ENCODE measurements around the gene COG3.

COG3 gene

GRCh38 chr13:45448965-45449559 lies 15.7 kb upstream of the COG3 start:
- no peak for DNase-seq (ENCODE audit: low read depth)
- H3K4me3 ChIP-seq (ENCODE audit: low read depth, low read length): no peak overlapping the region
- no peak for TF ChIP-seq CTCF (IDR thresholded peaks at IDR 0.05; ENCODE audit: control insufficient read depth, extremely low read depth, insufficient read depth)

- DNase-seq (ENCODE audit: low read depth): no peak
- no peak for TF ChIP-seq CTCF (IDR thresholded peaks at IDR 0.05; ENCODE audit: control insufficient read depth, extremely low read depth, insufficient read depth)
- no peak overlapping the region for H3K4me3 ChIP-seq (ENCODE audit: low read depth, low read length)
Measured at GRCh38 chr13:45451282-45451681, 13.5 kb upstream of the COG3 start.

GRCh38 chr13:45454204-45454603 lies 10.5 kb upstream of the COG3 start:
- TF ChIP-seq CTCF (IDR thresholded peaks at IDR 0.05; ENCODE audit: control insufficient read depth, extremely low read depth, insufficient read depth): no peak
- DNase-seq (ENCODE audit: low read depth): no peak
- no peak overlapping the region for H3K4me3 ChIP-seq (ENCODE audit: low read depth, low read length)

- no peak for DNase-seq (ENCODE audit: low read depth)
- no peak overlapping the region for H3K4me3 ChIP-seq (ENCODE audit: low read depth, low read length)
- TF ChIP-seq CTCF (IDR thresholded peaks at IDR 0.05; ENCODE audit: control insufficient read depth, extremely low read depth, insufficient read depth): no peak
Measured at GRCh38 chr13:45456196-45456972, 8.4 kb upstream of the COG3 start.

- 0 out of 2 replicates have a peak, but pooled peaks have one; percentile 20 for TF ChIP-seq CTCF (IDR thresholded peaks at IDR 0.05; ENCODE audit: control insufficient read depth, extremely low read depth, insufficient read depth)
- no peak for DNase-seq (ENCODE audit: low read depth)
- H3K4me3 ChIP-seq (ENCODE audit: low read depth, low read length): peak overlapping the region; percentile 88
Measured at GRCh38 chr13:45464141-45464686, 525 bp upstream of the COG3 start.

- DNase-seq (ENCODE audit: low read depth): peak; percentile 61
- TF ChIP-seq CTCF (IDR thresholded peaks at IDR 0.05; ENCODE audit: control insufficient read depth, extremely low read depth, insufficient read depth): no peak
- H3K4me3 ChIP-seq (ENCODE audit: low read depth, low read length): peak overlapping the region; percentile 88
Measured at GRCh38 chr13:45466359-45466758, 1.6 kb downstream of the COG3 start.
